Gastrocnemius medialis (tissue), 4 donors: Measurements from ENCODE around the gene FGF9. TPM values are rescaled to one million over a fixed set of nuclear protein-coding genes. Genes with fewer than 3 reads are reported as not detected.

Experiments
- ATAC-seq, 2 donors: fragments of 150-250 bp; one replicate each; pipeline ENCODE4 v1.9.1; 2016
- DNase-seq, 2 donors: peaks; one replicate each; pipeline ENCODE4 v3.0.0-alpha.2; 2019
- H3K27ac ChIP-seq, 4 donors: fragments of 200-600 bp; sonication (generic); 1 replicate in 1 of 4; 2 replicates in 3 of 4; pipeline ENCODE4 v1.5.1; 2016 to 2018; ENCODE audit warnings: mild to moderate bottlenecking in 2 of 4, moderate library complexity in 1 of 4
- H3K27me3 ChIP-seq, 3 donors: fragments of 200-600 bp; sonication (generic) in 2 of 3; 1 replicate in 1 of 3; 2 replicates in 2 of 3; pipeline versions ENCODE4 v1.5.1 to v1.6.0; 2016 to 2019; ENCODE audit warnings: mild to moderate bottlenecking in 1 of 3, moderate library complexity in 1 of 3
- H3K36me3 ChIP-seq, 2 donors: fragments of 200-600 bp; sonication (generic) in 1 of 2; one replicate each; pipeline ENCODE4 v1.5.1; 2017 to 2018
- H3K4me1 ChIP-seq, 2 donors: fragments of 200-600 bp; sonication (generic) in 1 of 2; one replicate each; pipeline ENCODE4 v1.5.1; 2016 to 2017; ENCODE audit warnings: mild to moderate bottlenecking in 2 of 2
- H3K4me3 ChIP-seq, 4 donors: fragments of 200-600 bp; sonication (generic) in 3 of 4; 1 replicate in 1 of 4; 2 replicates in 3 of 4; pipeline ENCODE4 v1.5.1; 2016 to 2019; ENCODE audit warnings: mild to moderate bottlenecking in 2 of 4
- H3K9me3 ChIP-seq, 3 donors: fragments of 200-600 bp; sonication (generic) in 2 of 3; 1 replicate in 1 of 3; 2 replicates in 2 of 3; pipeline ENCODE4 v1.5.1; 2016 to 2019
- POLR2A ChIP-seq, 2 donors: fragments of 450-650 bp; IDR thresholded peaks; one replicate each; pipeline ENCODE4 v1.6.1; 2017; ENCODE audit warnings: antibody characterized with exemption in 2 of 2, mild to moderate bottlenecking in 2 of 2, moderate library complexity in 2 of 2
- in situ Hi-C, 4 donors: fragments of 200-750 bp; cut with MboI; loops; one replicate each; pipeline versions ENCODE4 v1.15.0 to v1.8.0; 2017; ENCODE audit warnings: low sequenced_read_pairs in 4 of 4
- intact Hi-C: fragments of 100-400 bp; cut with DNase I; formaldehyde crosslinking; loops from one replicate; pipeline ENCODE4 v1.15.1; 2023; ENCODE audit warnings: low total_unique reads
- total RNA-seq, 4 donors: library from RNA; depleted of rRNA; stranded (reverse); fragments of >200 nt; gene quantifications; one replicate each; pipeline versions ENCODE4 v1.1.0 to v1.2.3, GENCODE V29; 2016
- TF ChIP-seq, protein P1 (sequence below), 5 experiments: fragments of 450-650 bp in 3 of 5; fragments of 200-600 bp in 2 of 5; sonication (generic) in 2 of 5; IDR thresholded peaks in 4 of 5; conservative IDR thresholded peaks in 1 of 5; 1 replicate in 4 of 5; 2 replicates in 1 of 5; pipeline ENCODE4 v1.5.1; 2016 to 2019; ENCODE audit warnings: antibody characterized with exemption in 5 of 5, mild to moderate bottlenecking in 3 of 5, moderate library complexity in 3 of 5

Gene FGF9
- total RNA-seq, 4 donors from 2014 or later: 0.16 to 0.38 (median 0.25) TPM; not detected in 1

DNA sequence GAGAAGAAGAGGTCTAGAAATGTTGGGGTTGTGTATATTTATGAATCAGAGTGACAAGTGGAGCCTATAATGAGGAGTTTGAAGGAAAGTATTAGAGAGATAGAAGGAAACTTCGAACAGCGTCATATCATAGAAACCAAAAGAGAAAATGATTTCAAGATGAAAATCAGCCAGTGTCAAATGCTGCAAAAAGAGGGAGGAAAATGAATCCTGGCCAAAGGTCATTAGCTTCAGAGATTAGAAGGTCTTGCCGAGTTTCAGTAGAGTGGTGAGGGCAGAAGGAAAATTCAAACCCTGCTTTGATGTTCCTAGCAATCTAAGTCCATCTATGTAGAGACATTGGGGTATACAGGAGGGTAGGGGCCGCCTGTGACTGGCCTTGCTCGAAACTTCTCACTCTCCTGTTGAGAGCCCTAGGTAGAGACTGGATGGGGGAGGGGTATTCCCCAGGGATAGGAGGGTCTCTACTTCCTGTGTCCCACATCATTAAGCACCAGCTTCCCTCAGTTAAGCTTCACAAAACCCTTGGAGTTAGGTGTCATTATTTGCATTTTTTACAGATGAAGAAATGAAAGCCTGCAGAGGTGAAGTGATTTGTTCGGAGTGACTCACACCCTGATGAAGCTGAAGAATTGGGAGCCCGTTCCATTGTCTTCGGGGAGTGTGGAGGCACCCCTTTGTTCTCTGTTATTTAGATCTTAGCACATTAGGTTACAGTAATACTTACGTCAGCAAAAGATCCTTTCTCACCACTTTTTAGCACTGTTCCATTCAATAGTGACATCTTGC lies 62.8 kb downstream of the FGF9 start:
- TF ChIP-seq, protein P1, sequence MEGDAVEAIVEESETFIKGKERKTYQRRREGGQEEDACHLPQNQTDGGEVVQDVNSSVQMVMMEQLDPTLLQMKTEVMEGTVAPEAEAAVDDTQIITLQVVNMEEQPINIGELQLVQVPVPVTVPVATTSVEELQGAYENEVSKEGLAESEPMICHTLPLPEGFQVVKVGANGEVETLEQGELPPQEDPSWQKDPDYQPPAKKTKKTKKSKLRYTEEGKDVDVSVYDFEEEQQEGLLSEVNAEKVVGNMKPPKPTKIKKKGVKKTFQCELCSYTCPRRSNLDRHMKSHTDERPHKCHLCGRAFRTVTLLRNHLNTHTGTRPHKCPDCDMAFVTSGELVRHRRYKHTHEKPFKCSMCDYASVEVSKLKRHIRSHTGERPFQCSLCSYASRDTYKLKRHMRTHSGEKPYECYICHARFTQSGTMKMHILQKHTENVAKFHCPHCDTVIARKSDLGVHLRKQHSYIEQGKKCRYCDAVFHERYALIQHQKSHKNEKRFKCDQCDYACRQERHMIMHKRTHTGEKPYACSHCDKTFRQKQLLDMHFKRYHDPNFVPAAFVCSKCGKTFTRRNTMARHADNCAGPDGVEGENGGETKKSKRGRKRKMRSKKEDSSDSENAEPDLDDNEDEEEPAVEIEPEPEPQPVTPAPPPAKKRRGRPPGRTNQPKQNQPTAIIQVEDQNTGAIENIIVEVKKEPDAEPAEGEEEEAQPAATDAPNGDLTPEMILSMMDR (IDR thresholded peaks at IDR 0.05 in 4 of 5, conservative IDR thresholded peaks at IDR 0.05 in 1 of 5): no peak
- TF ChIP-seq POLR2A (IDR thresholded peaks at IDR 0.05): no peak
- Histone ChIP-seq H3K9me3 (no peaks in the 10 kb centered on the region), H3K27ac (no peak overlapping the region), H3K36me3 (no peaks in the 10 kb centered on the region), H3K27me3 (no peaks in the 10 kb centered on the region), H3K4me3 (no peak overlapping the region), H3K4me1 (peaks cover 10 to 16% of the 10 kb centered on the region in 2 donors)
- intact Hi-C loops: no loop called here
- ATAC-seq: no peak
- no peak for DNase-seq
- in situ Hi-C loops: no loop called here

DNA sequence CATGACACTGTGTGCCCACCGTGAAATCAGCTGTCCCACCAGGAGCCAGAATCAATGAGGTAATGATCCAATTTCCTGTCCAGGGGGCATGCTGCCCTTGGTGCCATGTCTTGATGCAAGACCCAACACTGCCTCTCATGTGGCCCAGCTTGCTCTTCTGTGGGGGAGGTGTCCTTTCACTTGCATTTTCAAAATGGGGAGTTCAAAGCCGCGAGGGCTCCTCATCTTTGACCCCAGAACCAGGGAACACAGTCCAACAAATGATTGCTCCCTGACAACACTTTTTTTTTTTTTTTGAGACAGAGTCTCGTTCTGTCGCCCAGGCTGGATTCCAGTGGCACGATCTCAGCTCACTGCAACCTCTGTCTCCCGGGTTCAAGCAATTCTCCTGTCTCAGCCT lies 64.1 kb downstream of the FGF9 start:
- in situ Hi-C loops (no loop called here), intact Hi-C loops (no loop called here)
- no peak for DNase-seq
- Histone ChIP-seq H3K27me3 (no peaks in the 10 kb centered on the region), H3K36me3 (no peaks in the 10 kb centered on the region), H3K4me1 (peaks cover 10 to 16% of the 10 kb centered on the region in 2 donors), H3K4me3 (no peak overlapping the region), H3K27ac (no peak overlapping the region), H3K9me3 (no peaks in the 10 kb centered on the region)
- no peak for TF ChIP-seq POLR2A (IDR thresholded peaks at IDR 0.05)
- TF ChIP-seq, protein P1 (IDR thresholded peaks at IDR 0.05 in 4 of 5, conservative IDR thresholded peaks at IDR 0.05 in 1 of 5): no peak
- ATAC-seq: no peak

GRCh38 chr13:21735701-21736401 lies 65.0 kb downstream of the FGF9 start:
- TF ChIP-seq, protein P1 (IDR thresholded peaks at IDR 0.05 in 4 of 5, conservative IDR thresholded peaks at IDR 0.05 in 1 of 5): no peak
- TF ChIP-seq POLR2A (IDR thresholded peaks at IDR 0.05): no peak
- no peaks in the 10 kb centered on the region for H3K9me3 ChIP-seq
- no peak overlapping the region for H3K27ac ChIP-seq
- DNase-seq (no peak), ATAC-seq (peak in 1 of 2 donors; percentile 56)
- no peak overlapping the region for H3K4me3 ChIP-seq
- no peaks in the 10 kb centered on the region for H3K27me3 ChIP-seq
- H3K4me1 ChIP-seq: peaks cover 10 to 16% of the 10 kb centered on the region in 2 donors
- no peaks in the 10 kb centered on the region for H3K36me3 ChIP-seq
- in situ Hi-C loops (no loop called here), intact Hi-C loops (no loop called here)

- no peak overlapping the region for H3K27ac ChIP-seq
- DNase-seq (no peak), ATAC-seq (no peak)
- no peaks in the 10 kb centered on the region for H3K9me3 ChIP-seq
- no peak overlapping the region for H3K4me3 ChIP-seq
- in situ Hi-C loops: no loop called here
- no peaks in the 10 kb centered on the region for H3K36me3 ChIP-seq
- no peaks in the 10 kb centered on the region for H3K27me3 ChIP-seq
- intact Hi-C loops: no loop called here
- TF ChIP-seq, protein P1 (IDR thresholded peaks at IDR 0.05 in 4 of 5, conservative IDR thresholded peaks at IDR 0.05 in 1 of 5): no peak
- no peak for TF ChIP-seq POLR2A (IDR thresholded peaks at IDR 0.05)
- H3K4me1 ChIP-seq: peaks cover 10 to 16% of the 10 kb centered on the region in 2 donors
These were observed 66.1 kb downstream of the FGF9 start for GRCh38 chr13:21736926-21737325.
